Activated naive CD4-positive, alpha-beta T cell treated with anti-CD3 and anti-CD28 coated beads for 36 hours (primary cell): Measurements from ENCODE around the gene TST. TPM values are rescaled to one million over a fixed set of nuclear protein-coding genes. Genes with fewer than 3 reads are reported as not detected.

Source experiments
- CTCF ChIA-PET: fragments of 350-600 bp; sonication (Branson Sonifier 250); formaldehyde crosslinking; loops from one replicate; lab custom pipeline; 2021; ENCODE audit warnings: antibody characterized with exemption; lab: Charles Lee
- DNase-seq: peaks from one replicate; pipeline ENCODE4 v3.0.0-alpha.2; 2020
- H3K27ac Mint-ChIP-seq: one replicate; pipeline ENCODE4 v1.8.0; 2021; ENCODE audit warnings: mild to moderate bottlenecking, mixed read lengths
- H3K27me3 Mint-ChIP-seq: one replicate; pipeline ENCODE4 v1.8.0; 2021; ENCODE audit warnings: low read depth, mixed read lengths
- H3K36me3 Mint-ChIP-seq: one replicate; pipeline ENCODE4 v1.8.0; 2021; ENCODE audit warnings: low read depth, mixed read lengths
- H3K4me1 Mint-ChIP-seq: one replicate; pipeline ENCODE4 v1.8.0; 2021; ENCODE audit warnings: low read depth, mixed read lengths
- H3K4me3 Mint-ChIP-seq: one replicate; pipeline ENCODE4 v1.8.0; 2021; ENCODE audit warnings: mild to moderate bottlenecking, moderate library complexity, mixed read lengths
- H3K9me3 Mint-ChIP-seq: one replicate; pipeline ENCODE4 v1.8.0; 2021; ENCODE audit warnings: mixed read lengths
- intact Hi-C: fragments of 100-400 bp; cut with micrococcal nuclease; formaldehyde crosslinking; loops from one replicate; pipeline ENCODE4 v1.15.1; 2023
- total RNA-seq, 2 experiments: library from RNA; stranded (reverse); gene quantifications; one replicate each; pipeline ENCODE4 v1.2.3, GENCODE V29; 2021

TST gene
- total RNA-seq, 2 experiments from 2014 or later: 0.38 to 0.44 TPM

DNA sequence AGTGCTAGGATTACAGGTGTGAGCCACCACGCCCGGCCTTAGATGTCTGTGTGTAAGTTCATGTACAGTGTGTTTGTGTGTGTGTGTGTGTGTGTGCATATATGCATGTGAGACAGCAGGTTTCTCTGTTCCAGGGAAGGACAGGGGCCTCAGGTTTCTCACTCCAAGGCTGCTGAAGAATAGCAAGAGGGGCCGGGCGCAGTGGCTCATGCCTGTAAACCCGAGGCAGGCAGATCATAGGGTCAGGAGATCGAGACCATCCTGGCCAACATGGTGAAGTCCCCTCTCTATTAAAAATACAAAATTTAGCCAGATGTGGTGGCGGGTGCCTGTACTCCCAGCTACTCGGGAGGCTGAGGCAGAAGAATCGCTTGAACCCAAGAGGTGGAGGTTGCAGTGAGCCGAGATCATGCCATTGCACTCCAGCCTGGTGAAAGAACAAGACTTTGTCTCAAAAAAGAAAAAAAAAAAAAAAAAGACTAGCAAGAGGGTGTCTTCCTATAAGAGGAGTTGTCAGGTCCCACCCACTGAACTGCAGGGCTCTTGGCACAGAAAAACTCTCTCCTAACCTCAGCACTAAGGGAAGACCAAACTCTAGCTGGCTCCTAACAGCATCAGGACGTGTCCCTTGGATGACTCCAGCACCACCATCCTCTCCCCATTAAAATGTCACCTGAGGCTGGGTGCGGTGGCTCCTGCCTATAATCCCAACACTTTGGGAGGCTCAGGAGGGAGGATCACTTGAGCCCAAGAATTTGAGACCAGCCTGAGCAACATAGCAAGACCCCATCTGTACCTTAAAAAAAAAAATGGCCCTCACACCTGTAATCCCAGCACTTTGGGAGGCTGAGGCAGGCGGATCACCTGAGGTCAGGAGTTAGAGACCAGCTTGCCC lies 40.0 kb downstream of the TST start:
- no peak overlapping the region for H3K27ac Mint-ChIP-seq
- H3K27me3 Mint-ChIP-seq: peaks cover 2% of the 10 kb centered on the region
- no peaks in the 10 kb centered on the region for H3K36me3 Mint-ChIP-seq
- H3K9me3 Mint-ChIP-seq: no peaks in the 10 kb centered on the region
- CTCF ChIA-PET: interaction anchor here (3.7 to 4.1 kb wide), 2 partner anchors 119 to 123 kb away, joined by 16 to 21 read pairs; partner anchors contain the start of gene NCF4
- no peak overlapping the region for H3K4me3 Mint-ChIP-seq
- H3K4me1 Mint-ChIP-seq: peaks cover 10% of the 10 kb centered on the region
- no peak for DNase-seq
- intact Hi-C loops: loop anchor here (5.0 kb wide), 1 partner anchor 107 kb away; no protein-coding TSS in a partner anchor

DNA sequence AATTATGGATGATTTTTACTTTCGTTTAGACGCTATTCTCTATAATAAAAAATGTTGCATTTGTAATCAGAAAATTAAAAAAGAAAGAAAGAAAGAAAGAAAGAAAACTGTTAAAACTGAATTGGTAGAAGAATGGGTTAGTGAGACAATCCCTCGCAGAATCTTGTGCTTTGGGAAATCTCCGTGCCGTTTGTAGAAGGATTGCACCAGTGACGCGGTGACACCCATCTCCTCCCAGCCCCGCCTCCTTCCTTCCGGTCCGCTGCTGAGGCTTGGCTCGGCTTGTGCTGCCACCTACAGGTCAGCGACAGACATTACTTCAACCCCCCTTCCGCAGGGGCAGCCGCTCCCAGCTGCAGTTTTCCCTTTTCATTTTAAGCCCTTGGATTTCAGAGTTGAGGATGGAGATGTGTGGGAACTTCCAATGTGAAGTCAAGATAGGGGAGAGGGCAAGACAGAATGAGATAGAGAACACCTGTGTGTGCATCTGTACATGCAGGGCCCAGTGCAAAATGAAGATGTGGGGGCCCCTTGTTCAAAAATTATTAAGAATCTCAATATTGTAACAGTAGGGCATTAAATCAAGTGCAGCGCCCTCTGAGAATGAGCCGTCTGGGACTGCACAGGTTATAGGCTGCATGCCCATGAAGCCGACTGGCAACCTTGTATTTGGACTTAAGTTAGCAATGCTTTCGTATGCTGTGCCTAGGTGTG lies 41.1 kb downstream of the TST start:
- H3K9me3 Mint-ChIP-seq: no peaks in the 10 kb centered on the region
- intact Hi-C loops: loop anchor here (1.0 to 5.0 kb wide), 6 partner anchors 106 to 435 kb away; partner anchors contain the start of gene IFT27
- peak overlapping the region; percentile 80 for H3K4me3 Mint-ChIP-seq
- H3K4me1 Mint-ChIP-seq: peaks cover 10% of the 10 kb centered on the region
- peak; percentile 95 for DNase-seq
- no peaks in the 10 kb centered on the region for H3K36me3 Mint-ChIP-seq
- CTCF ChIA-PET: interaction anchor here (0.6 to 4.1 kb wide), 28 partner anchors 8 to 435 kb away, joined by 3 to 21 read pairs (median 4); partner anchors contain the start of genes CSF2RB, IFT27 and NCF4
- peaks cover 2% of the 10 kb centered on the region for H3K27me3 Mint-ChIP-seq
- peak overlapping the region; percentile 59 for H3K27ac Mint-ChIP-seq

DNA sequence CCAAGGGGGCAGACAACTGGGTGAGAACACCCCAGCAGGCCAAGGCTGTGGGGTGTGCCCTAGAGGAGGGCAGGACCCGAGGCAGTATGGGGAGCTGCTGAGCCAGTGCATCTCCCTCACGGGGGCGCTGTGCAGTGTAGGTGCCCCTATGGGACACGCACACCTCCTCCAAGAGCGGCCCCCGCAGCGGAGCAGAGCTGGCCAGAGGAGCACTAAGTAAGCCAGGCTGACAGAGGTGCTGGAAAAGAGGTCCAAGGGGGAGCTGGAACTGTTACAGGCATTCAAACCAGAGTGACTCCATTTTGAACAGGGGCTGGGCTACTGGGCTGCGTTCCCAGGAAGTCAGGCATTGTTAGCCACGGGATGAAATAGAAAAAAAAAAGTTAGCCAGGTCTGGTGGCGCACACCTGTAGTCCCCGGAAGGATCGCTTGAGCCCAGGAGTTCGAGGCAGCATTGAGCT lies 41.8 kb downstream of the TST start:
- H3K9me3 Mint-ChIP-seq: no peaks in the 10 kb centered on the region
- peaks cover 2% of the 10 kb centered on the region for H3K27me3 Mint-ChIP-seq
- no peaks in the 10 kb centered on the region for H3K36me3 Mint-ChIP-seq
- DNase-seq: peak; percentile 83
- H3K4me3 Mint-ChIP-seq: peak overlapping the region; percentile 80
- peak overlapping the region; percentile 81 for H3K27ac Mint-ChIP-seq
- CTCF ChIA-PET: interaction anchor here (0.7 to 4.1 kb wide), 30 partner anchors 9 to 434 kb away, joined by 3 to 21 read pairs (median 4); partner anchors contain the start of genes CSF2RB, IFT27 and NCF4
- H3K4me1 Mint-ChIP-seq: peaks cover 10% of the 10 kb centered on the region
- intact Hi-C loops: loop anchor here (2.0 to 5.0 kb wide), 2 partner anchors 105 to 435 kb away; no protein-coding TSS in a partner anchor

DNA sequence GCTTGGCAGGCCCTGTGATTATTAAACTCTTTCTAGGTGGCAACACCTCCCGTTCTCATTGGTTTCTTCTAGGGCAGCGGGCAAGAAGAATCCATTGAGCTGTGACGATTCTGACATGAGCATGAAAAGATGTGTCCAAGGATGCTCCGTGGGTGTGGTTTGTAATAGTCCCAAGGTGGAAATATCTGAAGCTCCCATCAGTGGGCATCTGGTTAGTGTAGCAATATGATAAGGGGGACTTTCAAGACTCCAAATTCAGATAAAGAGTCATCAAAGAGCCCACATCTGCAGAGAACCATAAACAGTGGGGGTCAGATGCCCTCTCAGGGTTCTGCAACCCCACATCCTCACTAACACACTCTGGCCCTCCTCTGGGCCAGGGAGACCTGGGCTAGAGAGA lies 42.6 kb downstream of the TST start:
- H3K27me3 Mint-ChIP-seq: peaks cover 2% of the 10 kb centered on the region
- intact Hi-C loops: loop anchor here (2.0 to 5.0 kb wide), 2 partner anchors 104 to 434 kb away; no protein-coding TSS in a partner anchor
- H3K4me1 Mint-ChIP-seq: peaks cover 10% of the 10 kb centered on the region
- no peak for DNase-seq
- CTCF ChIA-PET: interaction anchor here (1.1 to 4.1 kb wide), 18 partner anchors 8 to 433 kb away, joined by 3 to 21 read pairs (median 4); partner anchors contain the start of genes IFT27 and NCF4
- no peaks in the 10 kb centered on the region for H3K9me3 Mint-ChIP-seq
- H3K27ac Mint-ChIP-seq: no peak overlapping the region
- no peaks in the 10 kb centered on the region for H3K36me3 Mint-ChIP-seq
- H3K4me3 Mint-ChIP-seq: peak overlapping the region; percentile 80

DNA sequence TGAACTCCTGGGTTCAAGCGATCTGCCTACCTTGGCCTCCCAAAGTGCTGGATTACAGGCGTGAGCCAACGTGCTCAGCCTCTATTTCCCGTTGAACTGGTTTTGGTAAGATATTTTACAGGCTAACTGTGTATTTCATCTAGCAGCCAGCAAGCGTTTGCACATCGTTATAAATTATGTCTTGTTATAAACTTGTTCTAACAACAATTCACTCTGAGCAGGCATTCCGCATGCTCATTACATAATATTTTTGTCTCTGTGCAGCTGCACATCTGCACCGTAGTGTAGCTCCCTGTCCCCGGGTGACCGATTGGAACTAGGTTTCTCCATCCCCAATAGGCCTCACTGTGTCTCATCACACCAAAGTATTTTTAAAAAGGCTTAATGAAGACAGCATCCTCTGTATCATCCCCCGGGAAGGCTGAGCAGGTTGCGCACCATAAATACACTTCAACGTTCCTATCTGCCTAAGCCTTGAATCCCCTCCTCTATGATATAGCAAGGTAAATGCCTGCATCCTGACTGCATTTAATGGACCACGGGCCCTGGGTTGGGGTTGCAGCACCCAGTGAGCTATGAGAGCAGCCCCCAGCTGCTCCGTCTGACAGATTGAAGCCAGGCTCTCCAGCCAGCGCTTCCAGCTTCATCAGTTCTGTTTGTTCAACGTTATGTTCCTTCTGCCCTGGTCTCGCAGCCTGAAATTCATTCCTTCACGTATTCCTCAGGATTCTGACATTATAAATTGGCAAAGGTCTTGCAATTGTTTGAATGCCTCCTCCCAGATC lies 47.7 kb downstream of the TST start:
- Mint-ChIP-seq H3K9me3 (no peaks in the 10 kb centered on the region), H3K27ac (no peak overlapping the region), H3K4me1 (no peaks in the 10 kb centered on the region), H3K4me3 (no peak overlapping the region), H3K27me3 (peaks cover under 1% of the 10 kb centered on the region), H3K36me3 (no peaks in the 10 kb centered on the region)
- intact Hi-C loops: no loop called here
- CTCF ChIA-PET: interaction anchor here (1.5 to 3.5 kb wide), 2 partner anchors 10 to 115 kb away, joined by 4 to 11 read pairs; no protein-coding TSS in a partner anchor
- DNase-seq: no peak

DNA sequence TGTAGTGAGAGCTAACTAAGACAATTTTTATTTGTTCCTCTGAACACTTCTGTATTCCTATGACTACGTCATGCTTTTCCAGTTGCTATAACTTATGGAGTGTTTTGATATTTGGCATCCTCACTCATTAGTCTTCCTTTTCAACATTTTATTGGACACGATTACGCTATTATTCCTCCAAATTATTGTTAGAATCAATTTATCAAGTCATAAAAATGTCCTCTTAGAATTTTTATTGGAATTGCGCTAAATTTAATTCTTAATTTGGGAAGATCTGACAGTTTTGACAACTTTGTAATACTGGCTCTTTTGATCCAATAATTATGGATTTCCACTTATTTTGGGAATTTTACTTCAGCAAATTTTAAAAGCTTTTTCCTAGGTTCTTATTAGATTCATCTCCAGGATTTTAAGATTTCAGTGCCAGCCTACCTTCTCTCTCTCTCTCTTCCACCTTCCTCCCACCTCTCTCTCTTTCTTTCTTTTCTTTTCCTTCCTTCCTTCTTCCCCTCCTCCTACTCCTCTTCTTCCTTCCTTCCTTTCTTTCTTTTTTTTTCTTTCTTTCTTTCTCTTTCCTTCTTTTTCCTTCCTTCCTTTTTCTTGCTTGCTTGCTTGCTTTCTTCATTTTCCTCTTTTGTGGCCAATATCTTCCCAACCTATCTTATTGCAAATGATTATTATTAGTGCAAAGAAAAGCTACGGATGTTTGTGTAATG lies 50.8 kb downstream of the TST start:
- intact Hi-C loops: no loop called here
- DNase-seq: no peak
- no peak overlapping the region for H3K27ac Mint-ChIP-seq
- H3K9me3 Mint-ChIP-seq: no peaks in the 10 kb centered on the region
- H3K27me3 Mint-ChIP-seq: no peaks in the 10 kb centered on the region
- no peaks in the 10 kb centered on the region for H3K4me1 Mint-ChIP-seq
- H3K4me3 Mint-ChIP-seq: no peak overlapping the region
- no peaks in the 10 kb centered on the region for H3K36me3 Mint-ChIP-seq
- CTCF ChIA-PET: interaction anchor here (0.6 to 3.5 kb wide), 5 partner anchors 9 to 201 kb away, joined by 3 to 11 read pairs (median 3); no protein-coding TSS in a partner anchor

DNA sequence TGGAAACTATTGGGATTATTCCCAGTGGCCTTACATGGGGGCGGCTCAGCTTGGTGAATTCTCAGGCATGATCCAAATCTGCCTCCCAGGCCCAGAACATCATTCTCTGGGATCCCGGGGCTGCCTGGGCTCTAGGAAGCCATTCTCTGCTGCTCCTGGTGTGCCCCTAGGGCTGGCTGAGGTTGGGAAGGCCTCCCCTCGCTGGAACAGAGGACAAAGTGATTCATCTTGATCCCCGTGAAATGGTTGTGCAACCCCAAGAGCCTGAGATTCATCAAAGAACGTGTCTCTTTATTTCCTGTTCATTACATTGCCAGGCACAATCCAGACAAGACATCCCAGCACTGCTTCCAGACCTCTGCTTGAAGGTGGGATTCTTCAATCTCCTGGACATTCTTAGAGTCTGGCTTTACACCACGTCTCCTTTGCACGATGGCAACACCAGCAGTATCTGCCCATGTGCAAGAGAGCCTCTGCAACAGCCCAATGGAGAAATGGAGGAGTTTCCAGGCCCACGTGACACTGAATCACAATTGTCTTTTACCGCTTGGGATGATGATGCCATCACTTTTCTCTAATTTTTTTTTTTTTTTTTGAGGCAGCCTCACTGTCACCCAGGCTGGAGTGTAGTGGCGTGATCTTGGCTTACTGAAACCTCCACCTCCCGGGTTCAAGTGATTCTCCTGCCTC lies 52.3 kb downstream of the TST start:
- no peak overlapping the region for H3K4me3 Mint-ChIP-seq
- peaks cover 4% of the 10 kb centered on the region for H3K27me3 Mint-ChIP-seq
- no peak for DNase-seq
- no peaks in the 10 kb centered on the region for H3K9me3 Mint-ChIP-seq
- intact Hi-C loops: no loop called here
- no peaks in the 10 kb centered on the region for H3K36me3 Mint-ChIP-seq
- no peaks in the 10 kb centered on the region for H3K4me1 Mint-ChIP-seq
- CTCF ChIA-PET: interaction anchor here (0.6 kb wide), 1 partner anchor 9 kb away, joined by 5 read pairs; no protein-coding TSS in a partner anchor
- H3K27ac Mint-ChIP-seq: no peak overlapping the region

DNA sequence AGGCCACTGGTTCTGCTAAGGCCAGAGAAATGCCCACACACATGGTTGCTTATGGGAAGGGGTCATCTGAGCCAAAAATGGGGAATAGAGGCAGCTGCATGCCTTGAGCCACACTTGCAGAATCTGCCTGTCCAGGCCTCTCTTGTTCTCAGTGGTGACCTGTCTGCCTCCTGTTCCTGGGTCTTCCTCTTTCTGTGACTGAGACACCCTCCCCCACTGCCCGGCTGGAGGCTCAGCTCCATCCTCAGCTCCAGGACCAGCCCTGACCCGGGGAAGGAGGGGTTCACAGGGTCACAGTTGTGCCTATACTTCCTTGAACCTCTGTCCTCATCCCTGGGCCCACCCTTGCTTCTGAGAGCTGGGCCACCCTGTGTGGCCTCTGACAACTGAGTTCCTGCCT lies 53.6 kb downstream of the TST start:
- H3K27ac Mint-ChIP-seq: no peak overlapping the region
- CTCF ChIA-PET: no interaction called here
- H3K27me3 Mint-ChIP-seq: peaks cover 11% of the 10 kb centered on the region
- intact Hi-C loops: no loop called here
- H3K4me1 Mint-ChIP-seq: no peaks in the 10 kb centered on the region
- no peaks in the 10 kb centered on the region for H3K36me3 Mint-ChIP-seq
- DNase-seq: no peak
- no peaks in the 10 kb centered on the region for H3K9me3 Mint-ChIP-seq
- no peak overlapping the region for H3K4me3 Mint-ChIP-seq

DNA sequence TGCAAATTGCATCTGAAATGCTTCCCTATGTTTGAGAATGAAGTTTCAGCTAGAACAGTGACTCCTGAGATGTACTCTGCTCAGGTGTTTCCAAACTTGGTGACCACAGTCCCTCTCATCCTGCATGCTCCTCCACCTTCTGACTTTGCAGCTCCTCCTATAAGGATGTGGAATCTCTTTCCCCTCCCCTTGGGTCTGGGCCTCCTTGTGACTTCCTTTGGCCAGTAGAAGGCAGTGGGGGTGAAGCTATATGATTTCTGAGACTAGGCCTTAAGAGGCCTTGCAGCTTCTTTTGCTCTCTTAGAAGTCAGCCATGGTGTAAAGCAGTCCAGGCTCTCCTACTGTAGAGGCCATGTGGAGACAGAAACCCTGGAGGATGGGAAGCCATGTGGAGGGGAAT lies 55.1 kb downstream of the TST start:
- intact Hi-C loops: no loop called here
- H3K4me1 Mint-ChIP-seq: no peaks in the 10 kb centered on the region
- H3K27me3 Mint-ChIP-seq: peaks cover 11% of the 10 kb centered on the region
- no peaks in the 10 kb centered on the region for H3K36me3 Mint-ChIP-seq
- H3K9me3 Mint-ChIP-seq: no peaks in the 10 kb centered on the region
- no peak overlapping the region for H3K4me3 Mint-ChIP-seq
- CTCF ChIA-PET: interaction anchor here (0.6 to 2.3 kb wide), 5 partner anchors 14 to 111 kb away, joined by 3 to 7 read pairs (median 3); no protein-coding TSS in a partner anchor
- no peak for DNase-seq
- no peak overlapping the region for H3K27ac Mint-ChIP-seq

DNA sequence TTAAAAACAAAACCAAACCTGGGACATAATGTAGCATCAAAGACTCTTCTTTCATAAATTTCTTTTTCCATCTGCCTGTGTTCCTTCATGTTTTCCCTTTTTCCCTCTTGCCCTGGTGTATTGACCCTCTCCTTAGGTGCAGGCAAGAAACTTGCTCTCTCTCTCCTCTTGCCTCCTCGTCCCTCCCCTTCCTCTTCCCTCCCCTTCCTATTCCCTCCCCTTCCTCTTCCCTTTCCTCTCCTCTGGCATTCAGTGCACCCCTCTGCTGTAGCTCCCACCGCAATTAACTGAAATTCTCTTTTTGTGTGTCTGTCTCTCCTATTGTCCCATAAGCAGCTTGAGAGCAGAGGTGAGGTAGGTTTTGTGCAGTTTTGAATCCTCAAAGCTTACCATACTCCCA lies 55.9 kb downstream of the TST start:
- no peak overlapping the region for H3K4me3 Mint-ChIP-seq
- no peak for DNase-seq

More for the DNA sequence above, 55.9 kb downstream of the TST start:
- Mint-ChIP-seq H3K9me3 (no peaks in the 10 kb centered on the region), H3K36me3 (no peaks in the 10 kb centered on the region), H3K27me3 (peaks cover 11% of the 10 kb centered on the region), H3K4me1 (no peaks in the 10 kb centered on the region), H3K27ac (no peak overlapping the region)
- intact Hi-C loops: no loop called here
- CTCF ChIA-PET: interaction anchor here (2.3 kb wide), 1 partner anchor 14 kb away, joined by 7 read pairs; no protein-coding TSS in a partner anchor
